Endothelial cell of umbilical vein (primary cell): ENCODE measurements around the gene KATNIP. TPM values are rescaled to one million over a fixed set of nuclear protein-coding genes. Genes with fewer than 3 reads are reported as not detected.

Source experiments
- BruUV-seq: library from RNA; stranded (reverse); fragments of 400-500 nt; replicated peaks from 2 replicates; lab custom pipeline; 2021; lab: Mats Ljungman, UMichigan
- CTCF ChIA-PET: fragments of 300-600, 350-600 bp; sonication (Branson Sonifier 250); formaldehyde crosslinking; loops from one replicate; lab custom pipeline; 2021; ENCODE audit warnings: antibody characterized with exemption, inconsistent platforms; lab: Charles Lee
- POLR2A ChIA-PET: fragments of 300-600, 350-600 bp; sonication (Branson Sonifier 250); formaldehyde crosslinking; loops from one replicate; lab custom pipeline; 2021; ENCODE audit warnings: antibody characterized with exemption, inconsistent platforms; lab: Charles Lee
- DNase-seq: peaks from one replicate; pipeline ENCODE4 v3.0.0-alpha.2; 2011; ENCODE audit warnings: low read depth, low spot score
- FAIRE-seq: peaks from 2 replicates; lab custom pipeline; 2011; peaks lifted over from hg19 to GRCh38; lab: Jason Lieb, UNC
- H2AFZ ChIP-seq: 2 replicates; pipeline ENCODE4 v1.6.0; 2012; ENCODE audit warnings: low read depth, low read length, control low read depth, inconsistent platforms
- H3K27ac ChIP-seq: 2 replicates; pipeline ENCODE4 v1.5.1; 2011; ENCODE audit warnings: low read depth, mild to moderate bottlenecking, control low read depth, low read length, moderate library complexity; ENCODE audit not compliant: insufficient read depth
- H3K27me3 ChIP-seq, 2 experiments: 2 replicates each; pipeline versions ENCODE4 v1.6.0 to v1.6.1; 2011; ENCODE audit warnings: low read length in 2 of 2, mixed read lengths in 1 of 2; ENCODE audit not compliant: control insufficient read depth in 2 of 2, insufficient read depth in 2 of 2
- H3K36me3 ChIP-seq, 2 experiments: 2 replicates in 1 of 2; 3 replicates in 1 of 2; pipeline ENCODE4 v1.5.1; 2011; ENCODE audit warnings: low read length in 2 of 2, mild to moderate bottlenecking in 1 of 2, moderate library complexity in 1 of 2; ENCODE audit not compliant: control insufficient read depth in 2 of 2, insufficient read depth in 2 of 2; ENCODE audit errors: extremely low read depth in 1 of 2
- H3K4me1 ChIP-seq: 3 replicates; pipeline ENCODE4 v1.5.1; 2011; ENCODE audit warnings: mild to moderate bottlenecking, low read length; ENCODE audit not compliant: control insufficient read depth, insufficient read depth; ENCODE audit errors: extremely low read depth
- H3K4me2 ChIP-seq: 2 replicates; pipeline ENCODE4 v1.6.1; 2011; ENCODE audit warnings: low read length, control low read depth, mixed read lengths; ENCODE audit not compliant: insufficient read depth
- H3K4me3 ChIP-seq, 3 experiments: fragments of 200-600 bp in 1 of 3; sonication (generic), shearing (Covaris generic) in 1 of 3; replicated peaks in 1 of 3; 2 replicates each; pipeline ENCODE4 v1.5.1; 2011 to 2016; ENCODE audit warnings: control low read depth in 3 of 3, low read length in 3 of 3, mild to moderate bottlenecking in 2 of 3, inconsistent platforms in 1 of 3, low read depth in 1 of 3, moderate library complexity in 1 of 3; ENCODE audit not compliant: insufficient read depth in 1 of 3
- H3K79me2 ChIP-seq: 2 replicates; pipeline ENCODE4 v1.6.0; 2012; ENCODE audit warnings: low read length, inconsistent platforms; ENCODE audit not compliant: control insufficient read depth, insufficient read depth
- H3K9ac ChIP-seq: replicated peaks from 2 replicates; pipeline ENCODE3; 2011; ENCODE audit warnings: low read length, control low read depth; ENCODE audit not compliant: insufficient read depth; ENCODE audit errors: extremely low read depth
- H3K9me1 ChIP-seq: replicated peaks from 3 replicates; pipeline ENCODE4 v1.6.0; 2011; ENCODE audit warnings: mild to moderate bottlenecking, low read length; ENCODE audit not compliant: control insufficient read depth, insufficient read depth; ENCODE audit errors: extremely low read depth
- H3K9me3 ChIP-seq: replicated peaks from 2 replicates; pipeline ENCODE4 v1.5.1; 2012; ENCODE audit warnings: low read length, inconsistent platforms; ENCODE audit not compliant: control insufficient read depth, insufficient read depth
- H4K20me1 ChIP-seq: replicated peaks from 2 replicates; pipeline ENCODE3; 2011; ENCODE audit warnings: mild to moderate bottlenecking, low read length; ENCODE audit not compliant: control insufficient read depth, insufficient read depth; ENCODE audit errors: extremely low read depth
- CTCF ChIP-seq, 2 donors: IDR thresholded peaks; 1 replicate in 1 of 2; 2 replicates in 1 of 2; pipeline ENCODE4 v1.5.1; 2011; ENCODE audit warnings: low read length in 2 of 2, mild to moderate bottlenecking in 2 of 2, moderate library complexity in 2 of 2, control low read depth in 1 of 2, inconsistent platforms in 1 of 2, low read depth in 1 of 2; ENCODE audit not compliant: insufficient read depth in 1 of 2; ENCODE audit errors: extremely low read depth in 1 of 2
- EZH2 ChIP-seq: IDR thresholded peaks from 2 replicates; pipeline ENCODE4 v1.6.1; 2012; ENCODE audit warnings: borderline replicate concordance, low read depth, mild to moderate bottlenecking, moderate library complexity, low read length, inconsistent platforms; ENCODE audit not compliant: severe bottlenecking
- FOS ChIP-seq: IDR thresholded peaks from 2 replicates; pipeline ENCODE4 v1.6.1; 2011; ENCODE audit warnings: mild to moderate bottlenecking, low read length, moderate library complexity, borderline replicate concordance; ENCODE audit not compliant: insufficient read depth
- GATA2 ChIP-seq: IDR thresholded peaks from 2 replicates; pipeline ENCODE4 v1.7.0; 2011; ENCODE audit warnings: low read depth, mild to moderate bottlenecking, moderate library complexity, mixed read lengths, low read length; ENCODE audit not compliant: insufficient read length, insufficient read depth
- JUN ChIP-seq: IDR thresholded peaks from 2 replicates; pipeline ENCODE4 v1.6.1; 2011; ENCODE audit warnings: borderline replicate concordance, low read depth; ENCODE audit not compliant: insufficient read length, insufficient read depth
- MAX ChIP-seq: IDR thresholded peaks from 2 replicates; pipeline ENCODE4 v1.6.1; 2011; ENCODE audit not compliant: insufficient read depth, insufficient read length
- MYC ChIP-seq: IDR thresholded peaks from one replicate; pipeline ENCODE4 v1.6.1; 2011; ENCODE audit warnings: mild to moderate bottlenecking, low read depth, low read length
- POLR2A ChIP-seq: IDR thresholded peaks from 2 replicates; pipeline ENCODE4 v1.6.1; 2012; ENCODE audit warnings: low read depth, mild to moderate bottlenecking, control low read depth, low read length
- POLR2AphosphoS5 ChIP-seq: IDR thresholded peaks from 2 replicates; pipeline ENCODE4 v1.6.1; 2012; ENCODE audit warnings: low read depth, mild to moderate bottlenecking, control low read depth, low read length, moderate library complexity; ENCODE audit not compliant: insufficient read depth
- dilution Hi-C: fragments of 300-500 bp; cut with MboI; formaldehyde crosslinking; loops from one replicate; pipeline ENCODE4 v1.15.0; 2019; ENCODE audit warnings: low sequenced_read_pairs; ENCODE audit not compliant: extremely low pct_ligation_motif_present
- intact Hi-C: fragments of 100-400 bp; cut with micrococcal nuclease; formaldehyde crosslinking; loops from one replicate; pipeline ENCODE4 v1.10.0; 2022
- polyA plus RNA-seq, 4 experiments: library from polyadenylated mRNA; depleted of rRNA in 3 of 4; stranded (reverse) in 3 of 4; unstranded in 1 of 4; fragments of >200 nt; gene quantifications; 2 replicates each; pipeline versions ENCODE4 v1.2.1 to v1.2.3, GENCODE V29; 2011 to 2012; ENCODE audit warnings: missing spikeins in 1 of 4
- total RNA-seq: library from RNA; stranded (reverse); gene quantifications from 2 replicates; pipeline ENCODE4 v1.2.3, GENCODE V29; 2021

KATNIP gene
- total and polyA plus RNA-seq, 2 donors (not counting 3 experiments of a cell fraction or from before 2014, with no cell fraction given), result 14.7 to 30.7 TPM

GRCh38 chr16:27597361-27597760, 47.4 kb downstream of the KATNIP start:
- H3K9me3 ChIP-seq, result no peaks in the 10 kb centered on the region
- H4K20me1 ChIP-seq, result no peaks in the 10 kb centered on the region
- no peak overlapping the region for H3K4me2 ChIP-seq
- BruUV-seq, result no TSS peak
- no peaks in the 10 kb centered on the region for H3K9me1 ChIP-seq
- no peaks in the 10 kb centered on the region for H3K4me1 ChIP-seq
- POLR2A ChIA-PET, result no interaction called here
- dilution Hi-C loops (no loop called here), intact Hi-C loops (no loop called here)
- H3K4me3 ChIP-seq, result no peak overlapping the region
- no peaks in the 10 kb centered on the region for H3K79me2 ChIP-seq
- H2AFZ ChIP-seq, result no peak overlapping the region
- DNase-seq (no peak), FAIRE-seq (no peak)
- TF ChIP-seq GATA2 (no peak), EZH2 (no peak), MAX (no peak), MYC (no peak), JUN (no peak), CTCF (IDR thresholded peaks at IDR 0.05; ENCODE audit: extremely low read depth in 1 of 2, insufficient read depth in 1 of 2, low read depth in 1 of 2, low read length in 2 of 2) (no peak), FOS (no peak), POLR2AphosphoS5 (no peak), POLR2A (no peak)
- H3K27me3 ChIP-seq, result no peaks in the 10 kb centered on the region
- no peak overlapping the region for H3K27ac ChIP-seq
- peaks cover 0 to 3% of the 10 kb centered on the region in 2 experiments for H3K36me3 ChIP-seq
- CTCF ChIA-PET, result interaction anchor here (0.9 to 1.2 kb wide), 2 partner anchors 9 to 474 kb away, joined by 3 to 4 read pairs; no protein-coding TSS in a partner anchor
- no peak overlapping the region for H3K9ac ChIP-seq
